ENCODE measurements around the gene MOV10L1.
"Not testable (repeated sequence)": the region's sequence is repeated elsewhere in the genome, so short reads cannot be mapped to it uniquely, and the experiment has no call there.

Gene MOV10L1

GRCh38 chr22:50157709-50158375, 68.0 kb downstream of the MOV10L1 start:
- no peak for DNase-seq (ENCODE audit: low read depth)

GRCh38 chr22:50160947-50161346, 71.1 kb downstream of the MOV10L1 start:
- no peak for DNase-seq (ENCODE audit: low read depth)

- no peak for DNase-seq (ENCODE audit: low read depth)
Measured at GRCh38 chr22:50161508-50162390, 71.9 kb downstream of the MOV10L1 start.

GRCh38 chr22:50162391-50162956, 72.7 kb downstream of the MOV10L1 start:
- DNase-seq (ENCODE audit: low read depth) = no peak

DNA sequence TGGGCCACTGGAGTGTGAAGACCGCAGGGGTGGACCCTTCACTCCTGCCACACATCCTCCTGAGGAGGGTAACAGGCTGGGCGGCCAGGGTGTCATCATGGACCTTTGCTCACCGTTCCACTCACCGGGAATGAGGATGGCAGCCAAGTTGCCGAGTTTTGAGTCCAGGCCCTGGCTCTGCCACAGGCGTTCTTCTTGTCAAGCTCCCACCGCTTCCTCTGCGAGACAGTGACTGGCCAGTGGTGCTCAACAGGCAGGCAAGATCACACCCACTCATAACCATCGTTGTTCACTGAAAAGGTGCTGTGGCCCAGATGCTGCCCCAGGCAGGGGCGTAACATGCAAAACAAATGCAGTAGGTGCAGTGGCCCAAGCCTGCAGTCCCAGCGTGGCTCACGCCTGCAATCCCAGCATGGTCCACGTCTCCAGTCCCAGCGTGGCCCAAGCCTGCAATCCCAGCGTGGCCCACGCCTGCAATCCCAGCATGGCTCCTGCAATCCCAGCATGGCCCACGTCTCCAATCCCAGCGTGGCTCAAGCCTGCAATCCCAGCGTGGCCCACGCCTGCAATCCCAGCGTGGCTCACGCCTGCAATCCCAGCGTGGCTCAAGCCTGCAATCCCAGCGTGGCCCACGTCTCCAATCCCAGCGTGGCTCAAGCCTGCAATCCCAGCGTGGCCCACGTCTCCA, 75.8 kb downstream of the MOV10L1 start:
- no peak for DNase-seq (ENCODE audit: low read depth)

DNA sequence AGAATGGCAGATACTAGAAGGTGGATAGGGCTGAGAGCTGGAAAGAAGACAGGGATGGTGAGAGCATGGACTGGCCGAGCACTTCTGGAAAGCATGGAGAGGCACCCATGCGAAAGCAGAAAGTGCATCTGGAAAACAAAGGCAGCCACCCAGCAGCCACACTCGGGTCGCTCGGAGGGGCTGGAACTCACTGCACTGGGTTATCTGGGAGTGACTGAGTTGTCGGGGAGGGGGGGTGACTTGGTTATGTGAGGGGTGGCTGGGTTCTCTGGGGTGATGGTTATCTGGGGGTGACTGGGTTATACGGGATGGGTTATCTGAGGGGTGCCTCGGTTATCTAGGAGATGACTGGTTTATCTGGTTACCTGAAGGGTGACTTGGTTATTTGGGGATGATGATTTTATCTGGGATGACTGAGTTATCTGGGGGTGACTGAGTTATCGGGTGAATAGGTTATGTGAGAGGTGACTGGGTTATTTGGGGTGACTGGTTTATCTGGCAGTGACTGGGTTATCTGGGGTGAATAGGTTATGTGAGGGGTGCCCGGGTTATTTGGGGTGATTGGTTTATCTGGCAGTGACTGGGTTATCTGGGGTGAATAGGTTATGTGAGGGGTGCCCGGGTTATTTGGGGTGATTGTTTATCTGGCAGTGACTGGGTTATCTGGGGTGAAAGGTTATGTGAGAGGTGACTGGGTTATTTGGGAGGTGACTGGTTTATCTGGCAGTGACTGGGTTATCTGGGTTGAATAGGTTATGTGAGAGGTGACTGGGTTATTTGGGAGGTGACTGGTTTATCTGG, 78.1 kb downstream of the MOV10L1 start:
- DNase-seq (ENCODE audit: low read depth) = no peak

- DNase-seq (ENCODE audit: low read depth) = not testable (repeated sequence)
Measured at GRCh38 chr22:50168490-50169180, 78.8 kb downstream of the MOV10L1 start.

- DNase-seq (ENCODE audit: low read depth) = no peak
Measured at GRCh38 chr22:50169181-50169759, 79.5 kb downstream of the MOV10L1 start.

- peak; percentile 43 for DNase-seq (ENCODE audit: low read depth)
Measured at GRCh38 chr22:50169774-50170341, 80.1 kb downstream of the MOV10L1 start.

- peak; percentile 22 for DNase-seq (ENCODE audit: low read depth)
Measured at GRCh38 chr22:50170453-50171318, 80.9 kb downstream of the MOV10L1 start, which contains the start of gene PANX2. Gene PANX2, plus strand, starts transcription at chr22:50170731. Its CDS starts 0 bp downstream, at chr22:50170731.

- DNase-seq (ENCODE audit: low read depth) = no peak
Measured at GRCh38 chr22:50171319-50171964, 81.6 kb downstream of the MOV10L1 start.

GRCh38 chr22:50171965-50172421, 82.2 kb downstream of the MOV10L1 start:
- no peak for DNase-seq (ENCODE audit: low read depth)

GRCh38 chr22:50173311-50173982, 83.6 kb downstream of the MOV10L1 start:
- no peak for DNase-seq (ENCODE audit: low read depth)

DNA sequence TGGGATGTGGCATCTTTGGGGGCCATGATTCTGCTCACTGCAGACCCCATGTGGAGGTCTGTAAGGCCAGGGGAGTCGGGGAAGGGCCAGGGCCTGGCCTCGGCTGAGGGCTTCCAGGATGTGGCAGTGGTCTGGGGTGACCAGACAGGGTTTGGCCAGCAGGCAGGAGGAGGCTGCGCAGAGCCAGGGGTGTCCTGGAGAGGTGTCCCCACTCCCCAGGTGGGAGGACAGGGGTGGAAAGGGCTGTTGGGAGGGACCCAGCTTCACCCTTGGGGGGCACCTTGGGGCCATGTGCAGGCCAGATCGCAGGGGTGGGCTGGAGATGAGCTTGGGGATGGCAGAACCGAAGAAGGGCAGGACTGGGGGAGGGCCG, 84.2 kb downstream of the MOV10L1 start:
- DNase-seq (ENCODE audit: low read depth) = no peak

DNA sequence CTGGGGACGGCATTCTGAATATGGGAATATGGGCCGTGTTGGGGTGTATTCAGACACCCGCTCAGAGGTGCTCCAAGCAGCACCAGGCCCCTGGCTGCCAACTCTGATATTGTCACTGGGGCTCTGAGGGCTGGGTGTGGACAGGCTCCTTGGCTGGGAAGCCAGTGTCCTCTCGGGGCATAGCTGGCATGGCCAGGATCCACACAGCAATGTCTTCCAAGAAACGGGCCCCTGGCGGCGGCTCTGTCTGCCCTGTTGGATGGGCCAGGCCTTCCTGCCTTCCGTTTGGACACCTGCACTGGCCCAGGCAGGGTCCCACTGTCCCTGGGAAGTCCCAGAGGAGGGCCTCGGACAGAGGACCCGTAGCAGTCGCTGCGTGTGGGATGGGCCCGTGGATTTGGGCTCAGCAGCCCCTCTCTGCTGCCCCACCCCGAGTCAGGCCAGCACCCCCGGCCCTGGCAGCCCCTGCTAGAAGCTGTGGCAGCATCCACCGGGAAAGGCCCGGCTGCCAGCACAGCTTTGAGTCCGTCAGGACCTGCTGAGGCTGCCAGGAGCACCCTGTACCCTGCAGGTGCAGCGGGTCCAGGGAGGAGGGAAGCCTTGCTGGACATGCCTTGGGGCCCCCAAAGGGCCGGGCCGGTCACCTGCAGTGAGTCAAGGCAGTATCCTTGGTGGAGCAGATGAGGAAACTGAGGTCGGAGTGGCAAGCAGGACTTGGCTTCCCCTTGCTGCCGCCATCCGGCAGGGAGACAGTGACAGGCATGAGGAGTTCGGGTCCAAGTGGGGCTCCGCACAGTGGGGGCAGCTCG, 84.8 kb downstream of the MOV10L1 start:
- no peak for DNase-seq (ENCODE audit: low read depth)

DNA sequence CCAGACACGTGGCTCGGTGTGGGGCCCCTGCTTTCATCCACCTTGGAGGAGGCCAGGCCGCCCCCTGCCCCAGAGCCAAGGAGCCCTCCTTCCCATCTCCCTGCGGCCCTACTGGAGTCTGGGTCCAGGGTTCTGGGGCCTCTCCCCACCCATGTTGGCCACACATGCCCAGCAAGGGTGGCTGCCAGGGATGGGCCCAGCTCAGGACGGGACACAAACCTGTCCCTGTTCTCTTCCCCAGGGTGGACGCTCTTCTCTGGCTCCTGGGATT, 85.3 kb downstream of the MOV10L1 start:
- DNase-seq (ENCODE audit: low read depth) = no peak
